HAP-1 (cell line): ENCODE data around the gene FAS.
"Not testable (repeated sequence)": the region's sequence is repeated elsewhere in the genome, so short reads cannot be mapped to it uniquely, and the experiment has no call there.

Experiments used
- DNase-seq, 2 experiments: peaks; one replicate each; pipeline ENCODE4 v3.0.0-alpha.2; 2016 to 2020; ENCODE audit warnings: low spot score in 2 of 2
- H3K27me3 ChIP-seq: fragments of 250-450 bp; sonication (Bioruptor Pico); 2 replicates; pipeline ENCODE4 v1.5.1; 2020; ENCODE audit warnings: low read depth, mild to moderate bottlenecking, moderate library complexity
- H3K36me3 ChIP-seq: fragments of 250-450 bp; sonication (Bioruptor Pico); replicated peaks from 2 replicates; pipeline ENCODE4 v1.5.1; 2020; ENCODE audit warnings: mild to moderate bottlenecking
- H3K4me1 ChIP-seq: fragments of 250-450 bp; sonication (Bioruptor Pico); 2 replicates; pipeline ENCODE4 v1.5.1; 2020; ENCODE audit warnings: mild to moderate bottlenecking
- H3K4me3 ChIP-seq: fragments of 250-450 bp; sonication (Bioruptor Pico); 2 replicates; pipeline ENCODE4 v1.5.1; 2020; ENCODE audit warnings: mild to moderate bottlenecking, moderate library complexity
- H3K9me3 ChIP-seq: fragments of 250-450 bp; sonication (Bioruptor Pico); 2 replicates; pipeline ENCODE4 v1.5.1; 2020; ENCODE audit warnings: mild to moderate bottlenecking, moderate library complexity
- in situ Hi-C: fragments of 300-500 bp; cut with MboI; formaldehyde crosslinking; loops from 3 replicates; pipeline ENCODE4 v1.14.3; 2020; ENCODE audit warnings: low sequenced_read_pairs, inconsistent platforms, mixed read lengths

Gene FAS

GRCh38 chr10:89019569-89020327, 29.1 kb downstream of the FAS start:
- Histone ChIP-seq H3K4me3 (no peak overlapping the region), H3K4me1 (no peaks in the 10 kb centered on the region), H3K27me3 (no peaks in the 10 kb centered on the region), H3K36me3 (no peaks in the 10 kb centered on the region), H3K9me3 (peaks cover 8% of the 10 kb centered on the region; the same call in 1 of the 2 replicates)
- no peak for DNase-seq
- in situ Hi-C loops, result no loop called here

- H3K4me3 ChIP-seq, H3K27me3 ChIP-seq, in situ Hi-C loops, H3K36me3 ChIP-seq, DNase-seq, H3K4me1 ChIP-seq, H3K9me3 ChIP-seq: not testable (repeated sequence)
Measured at GRCh38 chr10:89021526-89021925, 30.9 kb downstream of the FAS start.

GRCh38 chr10:89022734-89023133, 32.1 kb downstream of the FAS start:
- H3K36me3 ChIP-seq, result no peaks in the 10 kb centered on the region
- H3K9me3 ChIP-seq, result peaks cover 8% of the 10 kb centered on the region; the same call in 1 of the 2 replicates
- no peak overlapping the region for H3K4me3 ChIP-seq
- DNase-seq, result no peak
- H3K4me1 ChIP-seq, result no peaks in the 10 kb centered on the region
- no peaks in the 10 kb centered on the region for H3K27me3 ChIP-seq
- in situ Hi-C loops, result no loop called here

- H3K4me3 ChIP-seq, result no peak overlapping the region
- in situ Hi-C loops, result no loop called here
- peaks cover 3% of the 10 kb centered on the region for H3K4me1 ChIP-seq
- peaks cover 2% of the 10 kb centered on the region; the same call in 1 of the 2 replicates for H3K9me3 ChIP-seq
- no peaks in the 10 kb centered on the region for H3K27me3 ChIP-seq
- DNase-seq, result no peak
- no peaks in the 10 kb centered on the region for H3K36me3 ChIP-seq
Measured at GRCh38 chr10:89025453-89025852, 34.9 kb downstream of the FAS start.

- H3K9me3 ChIP-seq, result no peaks in the 10 kb centered on the region
- no peaks in the 10 kb centered on the region for H3K36me3 ChIP-seq
- H3K4me3 ChIP-seq, result no peak overlapping the region
- in situ Hi-C loops, result no loop called here
- no peak for DNase-seq
- H3K27me3 ChIP-seq, result no peaks in the 10 kb centered on the region
- peaks cover 17% of the 10 kb centered on the region for H3K4me1 ChIP-seq
Measured at GRCh38 chr10:89029181-89029580, 38.6 kb downstream of the FAS start.

- Histone ChIP-seq H3K9me3 (no peaks in the 10 kb centered on the region), H3K4me3 (no peak overlapping the region), H3K36me3 (no peaks in the 10 kb centered on the region), H3K27me3 (no peaks in the 10 kb centered on the region), H3K4me1 (peaks cover 17% of the 10 kb centered on the region)
- in situ Hi-C loops, result loop anchor here (10.0 kb wide), 1 partner anchor 175 kb away; the partner anchor contains the start of gene CH25H
- peak; percentile 78 to 79 for DNase-seq
Measured at GRCh38 chr10:89029785-89030437, 39.3 kb downstream of the FAS start.

GRCh38 chr10:89030791-89031190, 40.2 kb downstream of the FAS start:
- Histone ChIP-seq H3K36me3 (no peaks in the 10 kb centered on the region), H3K9me3 (no peaks in the 10 kb centered on the region), H3K4me1 (peaks cover 17% of the 10 kb centered on the region), H3K27me3 (no peaks in the 10 kb centered on the region), H3K4me3 (no peak overlapping the region)
- in situ Hi-C loops, result loop anchor here (10.0 kb wide), 1 partner anchor 174 kb away; the partner anchor contains the start of gene CH25H
- DNase-seq, result no peak

GRCh38 chr10:89032141-89032891, 41.7 kb downstream of the FAS start:
- DNase-seq, result peak; percentile 78 to 80
- Histone ChIP-seq H3K4me1 (peaks cover 17% of the 10 kb centered on the region), H3K4me3 (no peak overlapping the region), H3K27me3 (no peaks in the 10 kb centered on the region), H3K36me3 (no peaks in the 10 kb centered on the region), H3K9me3 (no peaks in the 10 kb centered on the region)
- in situ Hi-C loops, result loop anchor here (10.0 kb wide), 1 partner anchor 172 kb away; the partner anchor contains the start of gene CH25H

GRCh38 chr10:89035461-89035860, 44.9 kb downstream of the FAS start:
- in situ Hi-C loops, result loop anchor here (10.0 kb wide), 1 partner anchor 169 kb away; the partner anchor contains the start of gene CH25H
- Histone ChIP-seq H3K27me3 (peaks cover 4% of the 10 kb centered on the region; the same call in 1 of the 2 replicates), H3K4me3 (no peak overlapping the region), H3K9me3 (no peaks in the 10 kb centered on the region; the same call in 1 of the 2 replicates), H3K36me3 (no peaks in the 10 kb centered on the region), H3K4me1 (peaks cover 14% of the 10 kb centered on the region)
- DNase-seq, result no peak

GRCh38 chr10:89037096-89037495, 46.5 kb downstream of the FAS start:
- Histone ChIP-seq H3K4me3 (no peak overlapping the region), H3K36me3 (no peaks in the 10 kb centered on the region), H3K27me3 (peaks cover 4% of the 10 kb centered on the region; the same call in 1 of the 2 replicates), H3K9me3 (no peaks in the 10 kb centered on the region; the same call in 1 of the 2 replicates), H3K4me1 (peaks cover 7% of the 10 kb centered on the region)
- in situ Hi-C loops, result loop anchor here (10.0 kb wide), 1 partner anchor 168 kb away; the partner anchor contains the start of gene CH25H
- DNase-seq, result no peak

GRCh38 chr10:89042562-89042961, 52.0 kb downstream of the FAS start:
- no peaks in the 10 kb centered on the region for H3K36me3 ChIP-seq
- no peaks in the 10 kb centered on the region for H3K4me1 ChIP-seq
- in situ Hi-C loops, result no loop called here
- H3K9me3 ChIP-seq, result no peaks in the 10 kb centered on the region; the same call in 1 of the 2 replicates
- peaks cover 4% of the 10 kb centered on the region; the same call in 1 of the 2 replicates for H3K27me3 ChIP-seq
- H3K4me3 ChIP-seq, result no peak overlapping the region
- DNase-seq, result no peak

- Histone ChIP-seq H3K4me1 (no peaks in the 10 kb centered on the region), H3K27me3 (peaks cover 4% of the 10 kb centered on the region; the same call in 1 of the 2 replicates), H3K9me3 (no peaks in the 10 kb centered on the region; the same call in 1 of the 2 replicates), H3K4me3 (no peak overlapping the region), H3K36me3 (no peaks in the 10 kb centered on the region)
- DNase-seq, result no peak
- in situ Hi-C loops, result no loop called here
Measured at GRCh38 chr10:89043052-89043451, 52.5 kb downstream of the FAS start.

- H3K4me3 ChIP-seq, result no peak overlapping the region
- no peaks in the 10 kb centered on the region for H3K4me1 ChIP-seq
- no peaks in the 10 kb centered on the region for H3K27me3 ChIP-seq
- no peaks in the 10 kb centered on the region for H3K36me3 ChIP-seq
- no peaks in the 10 kb centered on the region for H3K9me3 ChIP-seq
- DNase-seq, result no peak
- in situ Hi-C loops, result no loop called here
Measured at GRCh38 chr10:89047397-89047796, 56.8 kb downstream of the FAS start.
